ENCODE measurements around the gene C1orf174.
A peak's percentile ranks its signal among the peaks of the same experiment; 100 is the strongest.
"Not testable (repeated sequence)": the region's sequence is repeated elsewhere in the genome, so short reads cannot be mapped to it uniquely, and the experiment has no call there.

The C1orf174 gene

DNA sequence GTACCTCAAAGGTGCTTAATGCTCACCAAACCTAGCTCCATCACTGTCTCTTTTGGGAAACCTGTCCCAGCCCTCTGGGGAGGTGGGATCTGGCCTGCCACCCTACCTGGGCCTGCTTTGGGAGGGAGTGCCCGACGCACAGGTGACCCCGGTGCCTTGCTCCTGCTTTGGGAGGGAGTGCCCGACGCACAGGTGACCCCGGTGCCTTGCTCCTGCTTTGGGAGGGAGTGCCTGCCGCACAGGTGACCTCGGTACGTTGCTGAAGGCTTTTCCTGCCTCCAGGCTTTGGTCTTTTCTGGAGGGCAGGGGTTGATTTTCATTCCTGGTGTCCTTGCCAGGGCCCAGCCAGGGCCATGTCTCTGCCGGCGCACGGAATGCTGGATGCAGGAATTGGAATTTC is 25.2 kb upstream of the C1orf174 start:
- no peak for DNase-seq

DNA sequence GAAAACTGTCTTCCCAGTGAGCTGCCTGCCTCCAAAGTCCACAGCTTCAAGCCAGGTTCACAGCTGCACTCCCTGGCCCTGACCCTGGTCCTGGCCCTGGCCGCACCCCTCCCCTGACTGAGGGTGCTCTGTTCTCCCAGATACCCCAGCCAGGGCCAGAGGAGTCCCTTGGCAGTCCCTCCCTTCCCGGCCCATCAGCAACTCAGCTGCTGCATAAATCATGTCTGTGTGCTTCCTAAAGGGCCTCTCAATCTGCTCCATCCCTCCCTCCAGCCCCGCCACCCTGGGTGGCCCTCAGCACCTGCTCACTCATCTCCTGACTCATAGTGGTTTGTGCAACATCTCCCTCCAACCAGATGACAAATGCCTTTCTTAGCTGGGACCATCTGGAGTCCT is 24.8 kb upstream of the C1orf174 start:
- no peak for DNase-seq

DNA sequence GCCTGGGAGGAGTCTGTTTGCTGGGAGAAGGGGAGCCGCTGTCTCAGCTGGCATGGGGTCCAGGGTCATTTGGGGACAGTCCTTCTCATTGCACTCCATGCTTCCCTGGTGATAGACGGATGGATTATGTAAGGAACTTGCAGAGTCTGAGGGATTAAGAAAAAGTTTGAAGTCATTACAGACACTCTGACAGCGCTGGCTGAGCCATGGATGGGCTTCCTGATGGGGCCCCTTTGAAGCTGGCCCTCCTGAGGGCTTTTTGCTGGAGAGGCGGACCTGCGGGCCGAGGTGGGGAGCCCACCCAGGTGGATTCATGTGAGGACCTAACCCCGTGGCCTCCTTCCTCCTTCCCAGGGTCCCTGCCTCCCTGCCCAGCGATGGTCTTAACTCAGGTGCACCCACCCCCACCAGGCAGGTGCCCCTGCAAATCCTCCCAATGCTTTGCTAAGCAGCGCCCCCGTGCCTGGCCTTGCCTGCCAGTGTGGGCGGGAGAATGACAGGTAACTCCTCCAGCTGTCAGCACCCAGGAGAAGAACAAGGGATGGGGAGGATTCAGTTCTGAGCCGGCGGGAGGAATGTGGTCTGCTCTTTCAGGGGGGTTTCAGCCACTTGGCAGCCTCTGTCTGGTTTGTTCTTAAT is 24.2 kb upstream of the C1orf174 start:
- DNase-seq, result no peak

- DNase-seq, result no peak
Measured at GRCh38 chr1:3923378-3924185, 23.5 kb upstream of the C1orf174 start.

- DNase-seq, result no peak
Measured at GRCh38 chr1:3922851-3923250, 22.8 kb upstream of the C1orf174 start.

- no peak for DNase-seq
Measured at GRCh38 chr1:3922201-3922725, 22.2 kb upstream of the C1orf174 start.

DNA sequence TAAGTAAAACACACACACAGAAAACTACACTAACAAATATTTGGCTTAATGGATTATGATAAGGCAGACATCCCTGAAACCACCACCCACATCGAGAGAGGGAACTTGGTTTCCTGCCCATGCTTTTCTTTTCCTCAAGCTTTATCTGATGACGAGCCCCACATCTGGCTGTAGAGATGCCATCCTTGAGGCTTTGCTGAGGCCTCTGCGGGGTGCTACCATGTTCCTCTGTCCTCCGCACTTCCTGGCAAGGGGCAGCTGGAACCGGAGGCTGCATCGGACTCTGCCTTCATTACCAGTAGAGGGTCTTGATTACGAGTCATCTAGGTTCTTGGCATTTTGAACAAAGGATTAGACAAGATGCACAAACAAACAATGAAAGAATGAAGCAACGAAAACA is 21.7 kb upstream of the C1orf174 start:
- no peak for DNase-seq

- DNase-seq, result no peak
Measured at GRCh38 chr1:3919706-3920105, 19.6 kb upstream of the C1orf174 start.

DNA sequence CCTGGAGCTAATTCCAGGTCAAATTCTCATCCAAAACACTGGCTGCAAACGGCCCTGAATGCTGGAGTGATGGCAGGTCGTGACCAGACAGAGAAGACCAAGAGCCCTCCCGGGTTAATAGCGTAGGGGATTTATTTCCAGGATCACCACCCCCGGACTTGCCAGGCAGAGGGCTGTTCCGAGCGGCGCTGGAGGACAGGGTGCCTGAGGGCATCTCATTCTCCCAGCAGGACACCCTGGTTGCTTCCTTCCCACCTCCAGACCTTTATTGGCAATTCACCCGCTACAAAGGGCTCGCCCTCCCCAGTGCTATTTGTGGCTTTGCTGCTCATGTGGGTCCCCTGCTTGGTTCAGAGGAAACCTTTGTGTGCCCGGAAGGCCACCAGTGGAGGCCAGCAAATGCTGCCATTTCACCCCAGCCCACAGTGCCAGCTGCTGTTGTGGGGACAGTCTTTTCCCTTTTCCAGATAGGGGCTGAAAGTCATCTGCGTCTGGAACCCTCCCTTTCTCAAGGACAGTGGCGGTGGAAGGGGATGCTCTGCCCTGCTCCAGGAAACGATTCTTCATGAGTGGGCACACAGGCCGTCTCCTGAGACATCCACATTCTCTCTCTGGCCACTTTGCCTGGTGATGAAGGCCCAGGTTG is 19.0 kb upstream of the C1orf174 start:
- DNase-seq, result no peak

- DNase-seq, result not testable (repeated sequence)
Measured at GRCh38 chr1:3918359-3918758, 18.3 kb upstream of the C1orf174 start.

DNA sequence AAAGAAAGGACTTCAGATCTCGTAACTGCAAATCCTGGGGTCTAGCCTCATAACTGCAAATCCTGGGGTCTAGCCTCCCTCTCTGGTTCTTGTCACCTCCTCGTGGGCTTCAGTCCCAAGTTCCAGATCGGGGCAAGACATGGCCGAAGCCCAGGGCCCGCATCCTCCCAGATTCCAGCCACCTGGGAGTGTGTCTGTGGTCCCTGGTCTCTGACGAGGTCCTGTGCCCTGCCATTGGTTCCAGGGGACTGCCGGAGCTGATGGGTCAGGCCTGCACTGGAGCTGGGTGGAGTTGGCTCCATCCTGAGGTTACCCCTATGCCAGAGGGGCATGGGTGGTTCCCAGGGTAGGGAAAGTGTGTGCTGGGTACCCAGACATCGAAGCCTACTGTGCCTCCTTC is 17.7 kb upstream of the C1orf174 start:
- DNase-seq, result no peak

DNA sequence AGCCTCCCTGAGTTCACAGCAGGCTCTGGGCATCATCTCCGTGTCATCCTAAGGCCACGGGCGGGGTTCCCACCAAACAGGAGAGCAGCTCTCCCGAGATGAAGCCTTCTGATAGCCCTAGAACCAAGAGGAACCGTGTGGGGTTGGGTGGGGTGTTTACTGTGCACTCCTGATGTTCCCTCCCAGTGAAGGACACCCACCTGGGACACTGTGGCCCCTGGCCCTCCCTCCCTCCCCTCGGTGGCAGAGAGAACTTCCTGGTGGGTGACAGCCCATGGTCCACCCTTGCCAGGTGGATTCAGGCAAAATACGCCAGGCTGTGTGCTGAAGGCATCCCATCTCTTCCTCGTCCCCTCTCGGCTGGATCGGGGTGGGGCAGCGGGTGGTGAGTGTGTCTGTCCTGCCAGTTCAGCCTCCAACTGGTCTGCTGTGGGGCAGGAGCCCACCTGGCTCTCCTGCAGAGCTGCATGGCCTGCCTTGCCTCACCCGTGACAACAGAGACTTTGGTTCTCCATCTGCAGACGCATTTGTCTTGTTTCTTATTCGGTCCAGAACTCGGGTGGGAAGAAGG is 15.6 kb upstream of the C1orf174 start:
- no peak for DNase-seq

DNA sequence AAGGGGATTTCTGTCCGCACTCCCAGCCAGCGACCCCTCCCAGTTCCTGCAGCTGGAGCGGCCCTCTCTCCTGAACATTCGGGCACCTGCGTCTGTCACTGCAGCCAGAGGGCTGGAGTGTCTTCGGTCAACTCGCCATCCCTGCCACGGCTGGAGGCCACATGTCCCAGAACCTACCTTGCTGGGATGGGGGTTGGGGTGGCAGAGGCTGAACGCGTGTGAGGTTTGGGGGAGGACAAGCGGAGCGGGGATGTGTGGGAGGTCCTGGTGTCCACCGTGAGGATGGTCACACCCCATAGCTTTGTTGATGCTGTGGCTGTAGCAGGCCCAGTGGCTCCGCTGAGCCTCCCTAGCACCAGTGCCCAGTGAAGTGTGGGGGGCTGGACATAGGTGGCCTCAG is 14.8 kb upstream of the C1orf174 start:
- no peak for DNase-seq

DNA sequence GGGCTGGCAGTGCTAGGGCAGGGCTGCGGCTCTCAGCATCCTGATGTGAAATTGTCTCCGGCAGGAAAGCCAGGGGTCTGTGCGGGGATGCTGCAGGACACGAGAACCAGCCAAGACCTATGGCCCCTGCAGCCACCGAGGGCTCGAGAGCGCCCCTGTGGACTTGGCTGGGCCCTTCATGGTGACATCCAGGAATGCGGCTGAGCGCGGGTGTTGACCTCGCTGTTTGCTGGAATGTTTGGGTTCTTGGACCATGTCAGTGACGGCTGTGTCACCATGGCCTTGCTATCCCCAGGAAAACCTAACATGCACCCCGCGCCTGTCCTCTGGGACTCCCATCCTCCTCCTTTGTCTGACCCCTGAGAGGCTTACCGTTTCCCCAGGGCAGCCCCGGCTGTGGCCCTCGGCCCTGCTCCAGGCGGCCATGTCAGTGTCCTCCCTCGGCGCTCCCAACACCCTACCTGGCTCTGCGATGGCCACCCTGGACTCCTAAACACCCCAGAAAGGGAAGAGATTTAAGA is 14.3 kb upstream of the C1orf174 start:
- DNase-seq, result no peak

- DNase-seq, result no peak
Measured at GRCh38 chr1:3912809-3913685, 13.0 kb upstream of the C1orf174 start.

GRCh38 chr1:3911981-3912808 is 12.1 kb upstream of the C1orf174 start:
- DNase-seq, result no peak

GRCh38 chr1:3910857-3911845 is 11.1 kb upstream of the C1orf174 start:
- DNase-seq, result peak; percentile 69 to 77

- no peak for DNase-seq
Measured at GRCh38 chr1:3910049-3910731, 10.1 kb upstream of the C1orf174 start.

DNA sequence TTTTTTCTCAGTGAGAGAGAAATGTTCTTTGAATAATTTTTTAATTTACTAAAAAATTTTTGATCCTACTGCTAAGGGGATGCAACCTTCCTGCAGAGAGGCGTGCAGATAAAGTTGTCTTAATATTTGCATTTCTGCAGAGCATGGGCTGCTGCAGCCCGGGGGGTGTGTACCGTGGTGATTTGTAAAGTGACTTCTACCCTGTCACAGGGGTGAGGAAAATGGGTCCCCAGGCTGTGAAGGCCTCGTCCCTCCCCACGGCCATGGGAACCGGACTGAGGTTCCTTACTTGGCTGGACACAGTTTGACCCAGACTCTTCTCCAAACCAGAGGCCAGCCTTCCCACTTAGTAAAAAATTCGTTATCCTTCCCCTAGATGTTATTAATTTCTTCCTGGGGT is 9.5 kb upstream of the C1orf174 start:
- DNase-seq, result no peak

Measured in stimulated activated CD4-positive, alpha-beta T cell treated with anti-CD3 and anti-CD28 coated beads, Interleukin-4, amount 100 ng/mL, for 4 hours (primary cell).